Measurements from ENCODE around the gene AGPAT1. TPM values are rescaled to one million over a fixed set of nuclear protein-coding genes. Genes with fewer than 3 reads are reported as not detected.

AGPAT1 gene, protein sequence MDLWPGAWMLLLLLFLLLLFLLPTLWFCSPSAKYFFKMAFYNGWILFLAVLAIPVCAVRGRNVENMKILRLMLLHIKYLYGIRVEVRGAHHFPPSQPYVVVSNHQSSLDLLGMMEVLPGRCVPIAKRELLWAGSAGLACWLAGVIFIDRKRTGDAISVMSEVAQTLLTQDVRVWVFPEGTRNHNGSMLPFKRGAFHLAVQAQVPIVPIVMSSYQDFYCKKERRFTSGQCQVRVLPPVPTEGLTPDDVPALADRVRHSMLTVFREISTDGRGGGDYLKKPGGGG
- total RNA-seq (2014; rRNA removed; shearing (Covaris generic)): 18.0 and 24.5 TPM in 2 replicates
- total RNA-seq (2022): 28.1 and 30.1 TPM in 2 replicates
- percentile 53 among the genes with signal in this experiment for Bru-seq, nascent RNA
- percentile 65 among the genes with signal in this experiment for BruChase-seq, experiment 1, labeled RNA remaining after a 6-hour chase
- BruChase-seq, experiment 2, labeled RNA remaining after a 2-hour chase: percentile 59 among the genes with signal in this experiment
- long read RNA-seq, transcript AGPAT1-203 (7 exons, 2,234 nt): major isoform, 6 of 19 reads
- long read RNA-seq, partial matches to known transcripts: 5 of 19 reads
- long read RNA-seq, other reads (novel, unspliced or antisense): 6 of 19 reads

DNA sequence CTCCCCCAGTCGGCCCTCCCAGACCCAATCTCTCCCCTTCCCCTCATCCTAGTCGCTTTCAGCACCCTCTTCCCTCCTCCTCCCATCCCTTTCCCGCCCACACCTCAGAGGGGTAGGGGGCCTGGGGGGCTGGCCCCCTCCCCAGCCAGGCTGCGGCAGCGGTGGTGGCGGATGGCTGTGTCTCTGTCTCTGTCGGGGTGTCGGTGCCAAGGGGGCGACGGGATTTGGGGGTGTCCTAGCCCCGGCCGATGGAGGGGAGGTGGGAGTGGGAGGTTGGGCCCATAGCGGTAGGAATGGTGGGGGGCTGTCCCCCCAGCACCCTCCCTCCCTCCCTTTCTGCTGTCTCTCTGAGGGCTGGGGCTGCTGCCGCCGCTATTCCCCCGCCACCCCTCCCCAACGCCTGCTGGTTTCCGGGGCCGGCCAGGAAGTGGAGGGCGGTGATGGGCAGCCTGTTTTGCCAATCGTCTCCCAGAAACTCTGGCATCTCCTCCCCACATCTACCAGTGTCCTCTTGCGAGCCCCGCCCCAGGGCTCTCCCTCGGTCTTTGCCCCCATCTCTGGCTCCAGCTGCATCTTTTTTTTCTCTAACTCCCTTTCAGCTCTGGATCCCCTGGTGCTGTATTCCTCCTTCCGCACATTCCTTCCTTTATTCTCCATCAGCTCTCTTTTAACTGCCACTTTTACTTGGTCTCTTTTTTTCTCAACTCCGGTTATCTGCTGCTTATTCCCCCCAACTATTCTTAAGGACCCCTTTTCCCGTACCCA lies at the start of gene AGPAT1:
Gene AGPAT1 (minus strand): TSS at position 374 of the 765 bp plus-strand sequence. CDS start 4,588 bp downstream, outside the sequence.
- peaks cover 14% of the 10 kb centered on the region; the same call in 1 of the 2 replicates for H3K79me2 ChIP-seq (ENCODE audit: insufficient read depth, low read depth, low read length)
- H3K27ac ChIP-seq (ENCODE audit: low read depth, low read length, poor library complexity, severe bottlenecking): peak within 1 kb of the TSS; percentile 56
- peak within 1 kb of the TSS; percentile 96 for H3K4me2 ChIP-seq (ENCODE audit: low read length)
- no TSS peak for BruUV-seq (replicated peaks)
- DNase-seq (ENCODE audit: low spot score): peak; percentile 96
- H3K4me3 ChIP-seq (ENCODE audit: low read depth, low read length, poor library complexity, severe bottlenecking): peak within 1 kb of the TSS; percentile 87
- no peaks in the 10 kb centered on the region for H4K20me1 ChIP-seq (ENCODE audit: insufficient read depth, low read length)
- peak within 1 kb of the TSS; percentile 49; the same call in 1 of the 2 replicates for H2AFZ ChIP-seq (ENCODE audit: low read length)
- POLR2A ChIA-PET: interaction anchor here (0.5 to 2.1 kb wide), 6 partner anchors 13 to 1761 kb away, joined by 3 to 11 read pairs (median 4); partner anchors contain the start of genes GPSM3 and PBX2
- peaks cover 44% of the 10 kb centered on the region for H3K4me1 ChIP-seq (ENCODE audit: insufficient read depth, low read length, poor library complexity, severe bottlenecking)
- CTCF ChIA-PET (ENCODE audit: unreplicated experiment): no interaction called here
- intact Hi-C loops (cut with micrococcal nuclease; ENCODE audit: unreplicated experiment): loop anchor here (2.0 kb wide), 1 partner anchor 21 kb away; the partner anchor contains the start of gene PPT2
- no peak for TF ChIP-seq EZH2phosphoT487 (IDR thresholded peaks at IDR 0.05; ENCODE audit: borderline replicate concordance, low read depth, low read length)
- TF ChIP-seq, protein P1, sequence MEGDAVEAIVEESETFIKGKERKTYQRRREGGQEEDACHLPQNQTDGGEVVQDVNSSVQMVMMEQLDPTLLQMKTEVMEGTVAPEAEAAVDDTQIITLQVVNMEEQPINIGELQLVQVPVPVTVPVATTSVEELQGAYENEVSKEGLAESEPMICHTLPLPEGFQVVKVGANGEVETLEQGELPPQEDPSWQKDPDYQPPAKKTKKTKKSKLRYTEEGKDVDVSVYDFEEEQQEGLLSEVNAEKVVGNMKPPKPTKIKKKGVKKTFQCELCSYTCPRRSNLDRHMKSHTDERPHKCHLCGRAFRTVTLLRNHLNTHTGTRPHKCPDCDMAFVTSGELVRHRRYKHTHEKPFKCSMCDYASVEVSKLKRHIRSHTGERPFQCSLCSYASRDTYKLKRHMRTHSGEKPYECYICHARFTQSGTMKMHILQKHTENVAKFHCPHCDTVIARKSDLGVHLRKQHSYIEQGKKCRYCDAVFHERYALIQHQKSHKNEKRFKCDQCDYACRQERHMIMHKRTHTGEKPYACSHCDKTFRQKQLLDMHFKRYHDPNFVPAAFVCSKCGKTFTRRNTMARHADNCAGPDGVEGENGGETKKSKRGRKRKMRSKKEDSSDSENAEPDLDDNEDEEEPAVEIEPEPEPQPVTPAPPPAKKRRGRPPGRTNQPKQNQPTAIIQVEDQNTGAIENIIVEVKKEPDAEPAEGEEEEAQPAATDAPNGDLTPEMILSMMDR (conservative IDR thresholded peaks at IDR 0.05; ENCODE audit: low read length): no peak
- peaks cover 4% of the 10 kb centered on the region; the same call in 1 of the 2 replicates for H3K36me3 ChIP-seq (ENCODE audit: insufficient read depth, low read length)
- H3K9me3 ChIP-seq (ENCODE audit: low read length): no peaks in the 10 kb centered on the region
- no peaks in the 10 kb centered on the region for H3K9me2 ChIP-seq (ENCODE audit: insufficient read depth, low read length)

DNA sequence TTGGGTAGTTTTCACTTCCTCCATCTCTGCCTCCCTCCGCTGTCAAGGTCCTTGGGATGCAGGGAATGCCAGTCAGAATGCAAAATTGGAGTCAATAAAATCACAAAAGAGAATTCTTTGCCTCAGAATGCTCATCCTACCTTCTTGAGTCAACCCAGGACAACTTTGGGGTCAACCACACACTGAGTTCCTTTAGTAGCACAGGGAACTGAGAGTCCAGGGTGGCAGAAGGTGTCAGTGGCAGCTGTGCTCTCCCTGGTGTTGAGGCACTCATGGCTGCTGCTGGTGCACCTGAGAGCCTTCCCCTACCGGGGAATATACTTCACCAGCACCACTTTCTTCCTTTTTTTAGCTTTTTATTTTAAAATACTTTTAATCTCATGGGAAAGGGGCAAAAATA lies 48.8 kb upstream of the AGPAT1 start:
- peak overlapping the region; percentile 46; the same call in 1 of the 2 replicates for H2AFZ ChIP-seq (ENCODE audit: low read length)
- CTCF ChIA-PET (ENCODE audit: unreplicated experiment): no interaction called here
- DNase-seq (ENCODE audit: low spot score): peak; percentile 81
- POLR2A ChIA-PET: interaction anchor here (0.5 to 1.8 kb wide), 2 partner anchors 18 to 27 kb away, joined by 5 to 6 read pairs; no protein-coding TSS in a partner anchor
- no peaks in the 10 kb centered on the region for H3K9me2 ChIP-seq (ENCODE audit: insufficient read depth, low read length)
- no peaks in the 10 kb centered on the region for H4K20me1 ChIP-seq (ENCODE audit: insufficient read depth, low read length)
- peaks cover 56% of the 10 kb centered on the region for H3K4me1 ChIP-seq (ENCODE audit: insufficient read depth, low read length, poor library complexity, severe bottlenecking)
- H3K36me3 ChIP-seq (ENCODE audit: insufficient read depth, low read length): no peaks in the 10 kb centered on the region
- no TSS peak for BruUV-seq (replicated peaks)
- no peak for TF ChIP-seq EZH2phosphoT487 (IDR thresholded peaks at IDR 0.05; ENCODE audit: borderline replicate concordance, low read depth, low read length)
- TF ChIP-seq, protein P1 (conservative IDR thresholded peaks at IDR 0.05; ENCODE audit: low read length): 0 out of 2 replicates have a peak, but pooled peaks have one; percentile 14
- H3K79me2 ChIP-seq (ENCODE audit: insufficient read depth, low read depth, low read length): no peaks in the 10 kb centered on the region
- peak overlapping the region; percentile 10 for H3K4me3 ChIP-seq (ENCODE audit: low read depth, low read length, poor library complexity, severe bottlenecking)
- no peaks in the 10 kb centered on the region for H3K9me3 ChIP-seq (ENCODE audit: low read length)
- peak overlapping the region; percentile 63 for H3K27ac ChIP-seq (ENCODE audit: low read depth, low read length, poor library complexity, severe bottlenecking)
- intact Hi-C loops (cut with micrococcal nuclease; ENCODE audit: unreplicated experiment): loop anchor here (2.0 kb wide), 2 partner anchors 30 to 70 kb away; partner anchors contain the start of gene PPT2
- H3K4me2 ChIP-seq (ENCODE audit: low read length): peak overlapping the region; percentile 56
